Pons (tissue), 1 donor: ENCODE results near the gene ARPP19.
A peak's percentile ranks its signal among the peaks of the same experiment; 100 is the strongest.
"Not testable (repeated sequence)": the region's sequence is repeated elsewhere in the genome, so short reads cannot be mapped to it uniquely, and the experiment has no call there.

Source experiments
- DNase-seq: peaks from one replicate; pipeline ENCODE4 v3.0.0-alpha.2; 2016; ENCODE audit warnings: low spot score

The ARPP19 gene

GRCh38 chr15:52512869-52513268 is 56.0 kb downstream of the ARPP19 start:
- not testable (repeated sequence) for DNase-seq

- DNase-seq = no peak
Observed at GRCh38 chr15:52511084-52511483, 57.7 kb downstream of the ARPP19 start.

DNA sequence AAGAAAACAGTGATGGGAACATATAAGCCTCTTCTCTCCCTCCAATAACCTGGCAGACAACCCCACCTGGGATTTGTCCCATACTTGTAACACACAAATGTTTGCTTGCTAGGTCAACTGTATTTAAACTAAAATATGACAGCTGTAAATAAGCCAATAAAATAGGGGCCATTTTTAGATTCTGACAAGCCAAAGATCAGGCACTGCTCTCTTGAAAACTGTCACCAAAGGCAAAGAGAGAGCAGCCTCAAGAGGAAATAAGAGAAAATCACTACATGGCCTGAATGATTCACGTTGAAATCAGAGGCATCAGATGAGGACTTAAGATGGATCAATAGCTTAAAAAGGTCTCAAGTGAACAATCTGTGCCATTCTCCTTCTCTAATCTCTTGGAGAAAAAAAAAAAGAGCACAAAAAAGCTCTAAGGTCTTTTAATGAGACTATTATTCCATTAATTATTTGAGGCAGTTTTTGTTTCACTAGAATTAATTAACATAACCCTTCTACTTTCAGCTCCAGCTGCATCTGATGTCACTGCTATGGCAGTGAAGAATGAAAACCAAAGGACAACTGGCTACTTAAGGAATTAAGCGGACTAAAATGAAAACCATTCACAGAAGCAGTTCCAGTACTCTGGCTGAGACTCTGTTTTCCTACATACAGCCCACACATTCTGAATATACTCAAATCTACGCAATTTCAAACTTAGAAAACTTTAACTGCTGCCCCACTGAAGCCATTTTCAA is 59.2 kb downstream of the ARPP19 start:
- DNase-seq = peak; percentile 87

DNA sequence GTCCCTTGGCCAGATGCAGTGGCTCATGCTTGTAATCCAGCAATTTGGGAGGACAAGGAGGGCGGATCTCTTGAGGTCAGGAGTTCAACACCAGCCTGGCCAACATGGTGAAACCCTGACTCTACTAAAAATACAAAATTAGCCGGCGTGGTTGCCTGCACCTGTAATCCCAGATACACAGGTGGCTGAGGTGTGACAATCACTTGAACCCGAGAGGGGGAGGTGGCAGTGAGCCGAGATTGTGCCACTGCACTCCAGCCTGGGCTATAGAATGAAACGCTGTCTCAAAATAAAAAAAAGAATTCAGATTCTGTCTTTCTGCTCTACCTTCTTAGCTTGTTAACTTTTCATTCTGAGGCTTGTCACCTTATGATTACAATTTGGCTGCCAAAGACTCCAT is 62.3 kb downstream of the ARPP19 start:
- no peak for DNase-seq

GRCh38 chr15:52505151-52505550 is 63.7 kb downstream of the ARPP19 start:
- no peak for DNase-seq

DNA sequence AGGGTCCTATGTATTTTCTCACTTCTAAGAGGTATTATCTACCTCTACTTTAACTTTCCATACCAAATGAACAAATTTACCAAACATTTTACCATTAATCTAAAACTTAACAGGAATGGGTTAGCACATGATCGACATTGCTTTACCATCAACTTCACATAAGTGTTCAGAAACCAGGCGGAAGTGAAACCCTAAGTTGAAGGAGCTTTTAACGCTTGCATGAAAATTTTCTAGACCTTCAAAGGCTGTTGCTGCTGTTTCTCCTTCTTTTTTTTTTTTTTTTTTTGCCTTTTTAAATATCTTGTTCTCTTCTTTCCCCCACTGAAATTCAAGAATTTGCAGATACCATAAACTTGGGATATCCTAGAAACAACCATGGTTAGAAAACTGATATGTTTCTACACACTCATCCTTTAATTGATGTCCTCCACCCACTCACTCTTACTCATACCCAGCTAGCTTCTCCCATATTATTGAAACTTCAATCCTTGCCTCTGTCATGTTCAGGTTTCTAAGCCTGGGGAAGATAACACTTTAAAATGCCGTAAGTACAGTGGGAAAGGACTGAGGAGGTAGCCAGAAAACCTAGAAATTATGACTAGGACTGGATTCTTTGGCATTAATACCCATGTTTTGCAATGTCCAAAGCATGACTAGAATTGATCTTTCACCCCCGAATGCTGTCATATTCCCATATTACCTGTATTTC is 64.9 kb downstream of the ARPP19 start:
- no peak for DNase-seq

- DNase-seq = no peak
Observed at GRCh38 chr15:52502608-52503007, 66.2 kb downstream of the ARPP19 start.

DNA sequence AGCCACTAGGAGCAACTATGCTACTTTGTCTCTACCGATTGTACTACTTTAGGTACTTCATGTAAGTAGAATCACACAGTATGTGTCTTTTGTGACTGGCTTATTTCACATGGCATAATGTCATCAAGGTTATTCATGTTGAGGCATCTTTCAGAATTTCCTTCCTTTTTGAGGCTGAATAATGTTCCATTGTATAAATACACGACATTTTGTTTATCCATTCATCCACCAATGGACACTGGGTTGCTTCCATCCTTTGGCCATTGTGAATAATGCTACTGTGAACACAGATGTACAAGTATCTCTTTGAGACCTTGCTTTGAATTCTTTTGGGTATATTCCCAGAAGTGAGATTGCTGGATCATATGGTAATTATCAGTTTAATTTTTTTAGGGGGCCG is 69.3 kb downstream of the ARPP19 start:
- peak; percentile 86 for DNase-seq

- DNase-seq = no peak
Observed at GRCh38 chr15:52498706-52499105, 70.1 kb downstream of the ARPP19 start.
